ENCODE data around the gene SLC6A13. TPM values are rescaled to one million over a fixed set of nuclear protein-coding genes. Genes with fewer than 3 reads are reported as not detected.
"Not testable (repeated sequence)": the region's sequence is repeated elsewhere in the genome, so short reads cannot be mapped to it uniquely, and the experiment has no call there.

The SLC6A13 gene
- total RNA-seq (2014; rRNA removed; shearing (Covaris generic)): not detected in 2 replicates

- no peak for DNase-seq (ENCODE audit: low read depth)
These were observed at the start of gene SLC6A13 for GRCh38 chr12:262817-263216. SLC6A13 (minus strand) TSS chr12:262836; CDS start chr12:260052, 2,784 bp downstream.

DNA sequence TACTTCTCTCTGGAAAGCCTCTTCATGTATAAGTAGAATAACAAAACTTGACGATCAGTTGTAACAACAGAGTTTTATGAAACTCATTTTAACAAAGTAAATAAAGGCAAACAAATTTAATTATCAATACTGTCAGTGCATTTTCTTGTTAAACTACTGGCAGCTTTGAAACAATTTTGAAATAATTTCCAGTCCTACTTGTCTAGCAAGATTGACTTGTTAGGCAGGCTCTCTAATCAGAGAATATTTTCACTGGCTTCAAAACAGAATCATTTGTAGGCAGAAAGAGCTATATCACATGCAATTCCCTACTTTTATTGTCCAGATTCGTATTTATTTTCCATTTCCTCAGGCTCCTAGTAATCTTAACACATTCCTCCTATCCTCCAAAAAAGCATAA is 45.9 kb upstream of the SLC6A13 start:
- DNase-seq (ENCODE audit: low read depth): no peak

DNA sequence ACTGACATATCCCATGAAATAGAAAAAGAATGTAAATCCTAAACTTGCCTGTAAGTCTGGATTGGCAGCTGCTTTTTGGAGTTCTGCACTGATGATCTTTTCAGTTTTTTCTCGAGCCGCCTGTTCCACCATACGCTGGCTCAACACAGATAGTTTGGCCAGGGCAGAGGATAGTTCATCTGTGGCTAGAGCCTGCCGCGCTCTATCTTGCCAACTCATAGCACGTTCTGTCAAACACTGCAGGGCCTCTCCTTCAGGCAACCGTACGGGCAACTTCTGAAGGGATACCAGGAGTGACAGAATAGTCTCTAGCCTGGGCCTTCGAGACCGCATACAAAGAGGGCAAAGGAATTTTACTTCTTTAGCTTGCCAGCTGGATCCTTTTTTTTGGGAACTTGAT is 44.8 kb upstream of the SLC6A13 start:
- DNase-seq (ENCODE audit: low read depth): no peak

GRCh38 chr12:304805-305204 is 42.2 kb upstream of the SLC6A13 start:
- DNase-seq (ENCODE audit: low read depth): peak; percentile 35

GRCh38 chr12:302766-303165 is 40.1 kb upstream of the SLC6A13 start:
- DNase-seq (ENCODE audit: low read depth): not testable (repeated sequence)

- not testable (repeated sequence) for DNase-seq (ENCODE audit: low read depth)
These were observed 37.5 kb upstream of the SLC6A13 start for GRCh38 chr12:300166-300565.

- DNase-seq (ENCODE audit: low read depth): not testable (repeated sequence)
These were observed 36.9 kb upstream of the SLC6A13 start for GRCh38 chr12:299511-299910.

- DNase-seq (ENCODE audit: low read depth): not testable (repeated sequence)
These were observed 35.4 kb upstream of the SLC6A13 start for GRCh38 chr12:298059-298458.

- no peak for DNase-seq (ENCODE audit: low read depth)
These were observed 32.5 kb upstream of the SLC6A13 start for GRCh38 chr12:295132-295531.

DNA sequence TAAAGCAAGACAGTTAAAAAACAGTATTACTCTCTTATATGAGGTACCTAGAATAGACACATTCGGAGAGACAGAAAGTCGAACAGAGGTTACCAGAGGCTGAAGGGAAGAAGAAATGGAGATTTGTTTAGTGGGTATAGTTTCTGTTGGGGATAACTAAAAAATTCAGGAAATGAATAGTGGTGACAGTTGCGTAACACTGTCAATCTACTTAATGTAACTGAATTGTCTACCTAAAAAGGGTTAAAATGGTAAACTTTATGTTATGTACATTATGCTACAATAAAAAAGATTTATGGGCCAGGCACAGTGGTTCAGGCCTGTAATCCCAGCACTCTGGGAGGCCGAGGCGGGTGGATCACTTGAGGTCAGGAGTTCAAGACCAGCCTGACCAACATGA is 30.6 kb upstream of the SLC6A13 start:
- DNase-seq (ENCODE audit: low read depth): no peak

GRCh38 chr12:292186-292585 is 29.6 kb upstream of the SLC6A13 start:
- DNase-seq (ENCODE audit: low read depth): peak; percentile 29

DNA sequence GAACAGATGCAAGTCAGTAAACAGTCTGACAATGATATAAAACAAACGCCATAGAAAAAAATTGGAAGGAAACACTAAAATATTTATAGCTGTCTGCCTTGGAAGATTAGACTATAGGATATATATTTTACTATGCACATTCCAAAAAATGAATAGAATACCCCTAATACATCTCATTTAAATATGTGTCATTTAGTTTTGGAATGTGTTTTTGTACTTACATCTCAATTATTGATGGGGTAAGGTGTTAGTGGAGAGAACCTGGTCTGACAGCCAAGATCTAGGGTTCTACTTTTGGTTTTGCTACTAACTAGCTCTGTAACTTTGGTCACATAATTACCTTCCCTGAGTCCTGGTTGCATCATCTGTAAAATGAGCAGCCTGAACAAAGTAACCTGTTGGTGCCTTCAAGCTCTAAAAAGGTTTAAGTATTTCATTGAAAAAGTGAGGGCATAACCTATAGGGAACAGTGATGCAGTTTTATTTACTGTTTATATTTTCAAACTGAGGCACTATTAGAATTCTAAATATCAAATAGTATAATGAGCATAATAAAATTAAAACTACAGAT is 28.6 kb upstream of the SLC6A13 start:
- DNase-seq (ENCODE audit: low read depth): no peak

- DNase-seq (ENCODE audit: low read depth): peak; percentile 17
These were observed 26.1 kb upstream of the SLC6A13 start for GRCh38 chr12:288687-289086.

DNA sequence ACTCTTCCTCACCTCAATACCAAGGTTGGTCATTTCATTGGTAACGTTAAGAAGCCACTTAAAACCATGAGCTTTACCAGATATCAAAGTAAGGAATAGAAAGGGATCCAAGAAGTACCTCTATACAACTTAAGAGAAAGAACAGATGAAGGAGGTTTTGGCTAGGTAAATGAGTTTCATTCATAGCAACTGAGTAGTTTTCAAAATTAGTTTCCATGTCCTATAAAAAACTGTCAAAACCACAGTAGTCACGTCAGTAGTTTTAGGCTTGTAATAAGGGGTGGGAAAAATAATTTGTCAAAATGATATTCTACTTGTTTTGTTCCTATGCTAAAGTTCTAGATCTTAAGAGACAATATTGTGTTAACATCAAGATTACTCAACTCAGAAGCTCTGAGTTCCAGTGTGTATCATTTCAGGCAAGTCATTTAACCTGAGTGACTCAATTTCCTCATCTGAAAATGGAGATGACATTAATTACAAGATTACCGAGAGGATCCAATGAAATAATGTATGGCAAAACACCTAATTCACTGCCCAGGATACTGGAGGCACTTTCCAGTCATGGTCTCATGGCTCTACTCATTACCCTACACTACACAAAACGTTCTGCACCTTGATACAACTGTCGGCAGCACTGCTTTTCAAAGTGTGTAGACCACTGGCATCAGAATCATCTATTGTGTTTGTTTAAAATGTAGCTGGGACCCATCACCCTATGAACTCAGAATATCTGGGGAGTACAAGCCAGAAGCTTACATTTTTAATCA is 24.1 kb upstream of the SLC6A13 start:
- no peak for DNase-seq (ENCODE audit: low read depth)

DNA sequence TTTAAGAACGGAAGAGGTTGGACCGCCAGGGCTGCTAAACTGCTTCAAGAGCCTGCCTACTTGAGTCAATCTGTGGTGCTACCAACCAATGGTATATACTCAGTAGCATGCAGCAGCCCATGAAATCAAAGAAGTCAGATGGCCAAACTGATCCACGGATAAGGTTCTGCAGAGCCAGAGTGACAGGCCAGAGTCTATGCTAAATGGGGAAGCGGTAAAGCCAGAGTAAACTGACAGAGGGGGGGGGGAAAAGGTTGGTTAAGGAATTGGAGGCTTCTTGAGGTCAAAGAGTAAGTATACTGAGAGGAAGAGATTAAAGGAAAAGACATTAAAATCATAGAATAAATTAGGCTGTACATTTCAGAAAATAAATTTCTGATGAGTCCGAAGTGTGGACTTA is 15.4 kb upstream of the SLC6A13 start:
- DNase-seq (ENCODE audit: low read depth): no peak

DNA sequence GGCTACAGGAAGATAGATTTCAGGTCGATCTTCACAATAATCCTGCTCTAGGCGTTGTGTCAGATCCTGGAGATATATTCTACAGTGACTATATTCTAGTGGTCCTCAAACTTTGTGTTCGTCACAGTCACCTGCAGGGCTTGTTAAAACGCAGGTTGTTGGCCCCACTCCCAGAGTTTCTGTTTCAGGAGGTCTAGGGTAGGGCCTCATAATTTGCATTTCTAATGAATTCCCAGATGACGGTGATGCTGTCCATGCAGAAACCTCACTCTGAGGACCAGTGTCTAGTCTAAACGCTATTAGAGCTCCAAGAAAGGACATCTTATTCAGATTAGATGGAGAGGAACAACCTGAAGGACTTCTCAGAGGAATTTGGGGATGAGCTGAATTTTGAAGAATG is 13.2 kb upstream of the SLC6A13 start:
- no peak for DNase-seq (ENCODE audit: low read depth)

DNA sequence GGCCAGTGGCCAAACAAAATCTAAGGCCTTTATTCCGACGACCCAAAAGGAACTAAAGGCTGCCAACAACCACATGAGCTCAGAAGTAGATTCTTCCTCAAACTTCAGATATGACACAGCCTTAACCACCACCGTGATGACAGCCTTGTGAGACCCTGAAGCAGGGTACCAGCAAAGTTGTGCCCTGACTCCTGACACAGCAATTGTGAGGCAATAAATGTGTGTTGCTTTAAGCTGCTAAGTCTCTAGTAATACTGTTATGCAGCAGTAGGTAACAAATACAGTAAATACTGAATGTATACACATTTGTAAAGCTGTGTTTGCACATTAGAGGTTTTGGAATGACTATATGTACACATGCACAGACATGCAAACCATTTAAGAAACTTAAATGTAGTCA is 10.7 kb upstream of the SLC6A13 start:
- no peak for DNase-seq (ENCODE audit: low read depth)

DNA sequence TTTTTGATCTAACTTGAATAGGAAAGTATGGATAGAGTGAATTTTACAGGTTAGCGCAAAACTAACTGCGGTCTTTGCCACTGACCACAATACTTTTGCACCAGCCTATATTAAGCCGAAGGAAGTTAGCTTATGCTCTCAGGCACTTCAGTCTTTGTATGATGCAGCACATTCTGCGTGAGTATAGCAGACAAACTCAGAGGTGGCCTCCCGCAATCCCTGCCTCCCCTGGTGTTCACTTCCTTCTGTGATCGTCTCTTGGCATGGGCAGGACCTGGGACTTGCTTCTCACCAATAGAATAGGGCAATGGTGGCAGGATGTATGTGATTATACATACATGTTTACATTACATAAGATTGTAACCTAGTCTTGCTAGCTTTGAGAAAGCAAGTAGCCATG is 10.3 kb upstream of the SLC6A13 start:
- no peak for DNase-seq (ENCODE audit: low read depth)

GRCh38 chr12:271161-271560 is 8.5 kb upstream of the SLC6A13 start:
- no peak for DNase-seq (ENCODE audit: low read depth)

DNA sequence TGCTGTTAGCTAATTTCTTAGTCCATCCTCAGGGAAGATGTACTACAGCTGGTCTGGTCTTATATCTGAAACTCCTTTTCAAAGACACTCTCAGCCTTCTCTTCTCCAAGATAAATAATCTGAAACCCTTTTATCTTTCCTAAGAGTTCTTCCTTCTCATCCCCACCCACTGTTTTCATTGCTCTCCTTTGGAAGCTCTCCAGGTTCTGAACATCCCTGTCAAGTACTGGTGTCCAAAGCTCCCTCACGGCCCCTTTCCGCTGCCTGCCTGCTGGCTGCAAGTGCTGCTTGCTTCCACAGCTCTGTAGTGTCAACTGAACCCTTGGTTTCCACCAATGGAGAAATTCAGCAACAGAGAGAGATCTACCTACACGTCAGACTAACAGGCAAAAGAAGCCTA is 6.6 kb upstream of the SLC6A13 start:
- no peak for DNase-seq (ENCODE audit: low read depth)

DNA sequence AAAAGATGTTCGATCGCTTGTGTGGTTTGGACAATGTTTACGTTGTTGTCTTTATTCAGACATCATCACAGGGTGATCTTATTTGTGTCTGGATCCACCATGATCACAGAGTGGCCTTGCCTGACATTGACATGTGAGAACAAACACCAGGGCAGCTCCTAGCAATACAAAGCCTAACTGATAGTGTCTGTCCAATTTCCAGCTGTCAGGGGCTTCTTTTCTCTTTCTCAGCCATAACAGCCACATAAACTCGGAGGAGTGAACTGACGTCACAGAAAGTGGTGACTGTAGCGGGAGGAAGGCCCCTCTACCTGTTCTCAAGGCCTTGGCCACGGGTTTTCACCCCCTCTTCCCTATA is 5.8 kb upstream of the SLC6A13 start:
- no peak for DNase-seq (ENCODE audit: low read depth)

DNA sequence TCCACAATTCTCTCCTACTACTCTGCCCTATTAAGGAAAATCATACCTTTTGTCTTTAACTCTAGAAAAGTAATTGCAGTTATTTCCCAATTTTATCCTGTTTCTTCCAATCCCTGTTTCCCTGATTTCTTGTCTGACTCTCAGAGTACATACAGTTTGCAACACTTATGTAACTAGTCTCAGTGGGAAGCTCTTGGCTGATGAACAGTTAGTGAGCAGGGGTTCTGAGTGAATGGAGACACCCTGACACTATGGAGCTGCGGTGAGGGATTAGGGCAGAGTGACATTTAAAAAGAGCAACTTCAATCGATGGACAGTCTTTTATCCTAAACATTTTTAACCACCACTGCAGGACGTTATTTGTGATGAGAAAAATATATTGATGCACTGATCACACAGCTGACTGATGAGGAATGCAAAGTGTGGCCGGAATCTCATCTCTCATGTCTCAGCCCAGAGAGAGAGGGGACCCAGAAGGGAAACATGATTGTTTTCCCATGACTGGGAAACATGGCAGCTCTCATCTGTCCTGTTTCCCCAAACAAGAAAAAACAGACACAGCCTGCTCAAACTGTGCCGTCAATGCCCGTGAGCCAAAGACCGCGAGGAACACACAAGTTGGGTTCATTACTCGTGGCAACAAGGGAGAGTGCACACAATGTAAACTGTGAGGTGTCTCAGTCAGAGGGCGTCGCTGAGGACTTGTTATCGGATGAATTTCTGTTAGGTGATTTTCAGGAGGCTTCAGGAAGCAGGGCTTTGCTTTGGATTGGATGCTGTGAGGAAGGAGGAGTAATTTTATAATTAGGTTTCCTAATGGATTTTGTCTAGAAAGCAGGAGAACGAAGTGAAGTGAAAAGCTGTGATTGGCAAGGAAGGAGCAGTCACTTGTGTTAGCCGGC is 5.2 kb upstream of the SLC6A13 start:
- DNase-seq (ENCODE audit: low read depth): no peak

GRCh38 chr12:265096-265495 is 2.5 kb upstream of the SLC6A13 start:
- DNase-seq (ENCODE audit: low read depth): no peak

Data from M059J (cell line).